Upper lobe of left lung (tissue), 4 donors: ENCODE results near the gene DRAM1.

Experiments
- CTCF ChIP-seq, 6 experiments: fragments of 450-650 bp in 4 of 6; fragments of 200-600 bp in 2 of 6; sonication (generic) in 2 of 6; IDR thresholded peaks; one replicate each; pipeline ENCODE4 v1.5.1; 2016 to 2019; ENCODE audit warnings: antibody characterized with exemption in 6 of 6
- POLR2A ChIP-seq, 4 donors: fragments of 450-650 bp; IDR thresholded peaks; one replicate each; pipeline ENCODE4 v1.5.1; 2016 to 2017; ENCODE audit warnings: antibody characterized with exemption in 4 of 4, mild to moderate bottlenecking in 2 of 4

DNA sequence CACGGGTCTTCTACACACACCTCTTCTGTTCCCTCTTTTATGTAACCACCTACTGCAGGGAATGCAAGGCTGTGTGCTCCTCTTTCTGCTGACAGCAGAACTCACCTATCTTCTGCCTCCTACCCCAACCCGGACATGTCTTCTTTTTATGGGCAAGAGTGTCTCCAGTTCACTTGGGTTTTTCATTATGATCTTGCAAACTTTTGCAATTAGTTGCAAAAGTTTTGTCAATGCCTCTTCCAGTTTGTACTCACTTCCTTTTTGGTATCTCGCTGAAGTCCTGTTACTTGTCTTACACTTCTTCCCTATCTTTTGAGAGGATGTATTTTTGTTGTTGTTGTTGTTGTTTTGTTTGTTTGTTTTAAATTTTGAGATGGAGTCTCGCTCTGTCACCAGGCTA, 50.6 kb downstream of the DRAM1 start:
- TF ChIP-seq CTCF (IDR thresholded peaks at IDR 0.05) = no peak
- no peak for TF ChIP-seq POLR2A (IDR thresholded peaks at IDR 0.05)
